Stimulated activated naive CD4-positive, alpha-beta T cell (primary cell): ENCODE results near the gene RNF135.
"Not testable (repeated sequence)": the region's sequence is repeated elsewhere in the genome, so short reads cannot be mapped to it uniquely, and the experiment has no call there.

Experiments used
- DNase-seq, 6 experiments: peaks; one replicate each; lab custom pipeline; 2025; lab: John Stamatoyannopoulos, UW

Gene RNF135

GRCh38 chr17:30956764-30957374, 14.0 kb upstream of the RNF135 start:
- DNase-seq, result no peak

DNA sequence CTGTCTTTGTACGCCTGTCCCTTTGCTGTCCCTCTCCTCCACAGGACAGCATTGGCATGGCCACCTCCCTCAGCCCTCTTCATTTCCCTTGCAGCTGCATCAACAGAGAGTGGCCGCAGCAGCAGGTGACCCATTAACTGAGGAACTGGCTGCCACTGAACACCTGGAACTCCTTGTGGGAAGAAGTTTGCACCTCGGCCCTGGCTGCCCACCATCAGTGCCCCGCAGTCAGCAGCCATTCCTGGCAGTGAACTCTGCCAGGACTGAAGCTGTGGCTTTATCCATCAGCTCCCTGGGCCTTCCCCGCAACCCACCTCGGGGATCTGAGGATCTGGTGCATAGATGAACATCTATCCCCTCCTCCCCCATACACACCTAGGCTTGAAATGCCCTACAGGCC, 13.1 kb upstream of the RNF135 start:
- DNase-seq, result no peak

- DNase-seq, result no peak
These were observed 12.7 kb upstream of the RNF135 start for GRCh38 chr17:30958187-30958586.

DNA sequence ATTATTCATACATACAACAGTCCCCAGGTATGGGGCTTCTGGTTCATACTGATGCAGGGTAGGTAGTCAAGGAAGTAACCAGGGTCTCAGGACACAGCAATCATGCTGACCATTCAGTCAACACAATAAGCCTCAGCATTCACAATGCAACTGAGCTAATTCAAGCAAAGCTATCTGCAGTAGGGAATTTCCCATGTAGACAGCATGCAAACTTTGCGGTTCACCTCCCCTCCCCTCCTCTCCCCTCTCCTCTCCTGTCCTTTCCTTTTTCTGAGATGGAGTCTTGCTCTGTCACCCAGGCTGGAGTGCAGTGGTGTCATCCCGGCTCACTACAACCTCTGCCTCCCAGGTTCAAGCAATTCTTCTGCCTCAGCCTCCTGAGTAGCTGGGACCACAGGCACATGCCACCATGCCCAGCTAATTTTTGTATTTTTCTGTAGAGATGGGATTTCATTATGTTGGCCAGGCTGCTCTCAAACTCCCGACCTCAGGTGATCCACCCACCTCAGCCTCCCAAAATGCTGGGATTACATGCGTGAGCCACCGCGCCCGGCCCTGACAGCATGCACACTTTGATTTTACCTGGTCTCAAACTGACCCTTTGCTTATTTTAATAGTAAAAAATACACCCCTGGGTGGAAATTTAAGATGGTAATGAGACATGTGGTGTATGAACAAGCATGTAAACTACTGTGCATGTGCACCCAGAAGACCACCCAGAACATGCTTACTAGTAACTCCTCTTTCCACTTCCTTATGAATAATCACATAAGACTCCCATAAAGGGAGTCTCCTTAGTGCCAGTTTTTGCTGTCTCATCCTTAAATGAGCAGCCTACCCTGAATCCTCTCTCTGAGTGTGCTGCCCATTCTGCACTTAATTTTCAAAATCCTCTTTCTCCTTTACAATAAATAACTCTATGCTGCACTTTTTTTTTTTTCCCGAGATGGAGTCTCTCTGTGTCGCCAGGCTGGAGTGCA, 9.3 kb upstream of the RNF135 start:
- DNase-seq, result no peak

- not testable (repeated sequence) for DNase-seq
These were observed 6.5 kb upstream of the RNF135 start for GRCh38 chr17:30964312-30964711.

- DNase-seq, result no peak
These were observed 6.0 kb upstream of the RNF135 start for GRCh38 chr17:30964876-30965275.

- no peak for DNase-seq
These were observed 5.2 kb upstream of the RNF135 start for GRCh38 chr17:30965686-30966085.

GRCh38 chr17:30967911-30968310, 2.9 kb upstream of the RNF135 start:
- not testable (repeated sequence) for DNase-seq

DNA sequence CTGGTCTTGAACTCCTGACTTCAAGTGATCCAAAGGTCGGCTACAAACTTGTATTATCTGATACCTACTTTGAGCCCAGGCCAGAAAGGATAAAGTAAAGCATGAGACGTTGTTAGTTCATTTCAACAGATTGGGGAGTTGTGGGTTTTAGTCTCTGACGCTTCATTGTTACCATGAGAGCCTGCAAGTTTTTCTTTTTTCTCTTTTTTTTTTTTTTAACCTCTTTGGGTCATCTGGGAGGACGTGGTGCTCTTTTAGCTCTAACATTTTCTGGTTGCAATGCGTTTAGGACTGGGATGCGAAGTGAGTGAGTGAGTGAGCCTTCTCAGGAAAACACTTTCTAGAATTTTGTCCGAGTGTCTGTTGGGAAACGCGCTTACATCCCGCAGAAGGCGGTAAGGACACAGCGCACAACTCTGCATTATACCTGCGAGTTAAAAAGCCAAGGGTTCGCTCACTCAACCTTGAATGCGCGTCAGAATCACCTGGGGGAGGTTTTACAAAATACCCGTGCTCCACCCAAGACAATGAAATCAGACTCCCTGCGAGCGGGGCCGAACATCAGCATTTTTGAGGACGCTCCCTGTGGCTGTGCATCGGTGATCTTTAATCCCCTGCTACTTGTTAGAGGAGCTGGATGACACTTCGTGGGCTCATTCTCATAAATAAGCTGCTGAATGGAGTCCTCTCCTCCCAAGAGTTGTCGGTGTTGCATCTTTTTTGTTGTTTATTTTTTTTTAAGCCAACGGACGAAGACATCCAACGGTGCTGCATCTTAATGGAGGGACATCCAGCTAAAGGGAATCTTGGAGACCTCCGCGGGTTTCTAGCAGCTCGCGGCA, 629 bp upstream of the RNF135 start:
- peak in 2 of 6 experiments; percentile 25 to 44 for DNase-seq

DNA sequence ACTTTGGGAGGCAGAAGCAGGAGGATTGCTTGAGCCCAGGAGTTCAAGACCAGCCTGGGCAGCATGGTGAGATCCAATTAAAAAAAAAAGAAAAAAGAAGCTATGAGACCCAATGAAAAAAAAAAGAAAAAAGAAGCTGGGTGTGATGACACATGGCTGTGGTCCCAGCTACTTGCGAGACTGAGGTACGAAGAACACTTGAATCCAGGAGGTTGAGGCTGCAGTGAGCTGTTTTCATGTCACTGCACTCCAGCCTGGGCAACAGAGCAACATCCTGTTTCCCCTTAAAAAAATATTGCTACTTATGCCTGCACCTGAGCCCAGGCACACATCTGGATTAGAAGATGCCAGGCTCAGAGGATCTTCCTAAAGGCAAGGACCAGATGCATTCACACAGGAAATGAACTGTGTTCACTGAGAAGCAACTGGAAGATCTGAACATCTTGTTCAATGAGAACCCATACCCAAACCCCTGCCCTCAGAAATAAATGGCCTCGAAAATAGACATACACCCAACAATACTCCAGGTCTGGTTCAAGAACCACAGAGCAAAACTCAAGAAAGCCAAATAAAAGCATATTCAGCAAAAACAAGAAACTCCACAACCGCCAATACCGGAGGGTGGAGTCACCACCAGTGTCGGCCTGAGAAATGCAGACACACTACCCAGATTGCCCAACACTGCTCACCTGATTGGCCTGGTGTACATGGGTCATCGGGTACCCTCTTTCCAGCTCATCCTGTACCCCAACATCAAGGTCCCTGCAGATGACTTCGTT, 4.4 kb downstream of the RNF135 start:
- no peak for DNase-seq

- not testable (repeated sequence) for DNase-seq
These were observed 9.1 kb downstream of the RNF135 start for GRCh38 chr17:30979919-30980318.

- DNase-seq, result no peak
These were observed 11.0 kb downstream of the RNF135 start for GRCh38 chr17:30981531-30982519.

DNA sequence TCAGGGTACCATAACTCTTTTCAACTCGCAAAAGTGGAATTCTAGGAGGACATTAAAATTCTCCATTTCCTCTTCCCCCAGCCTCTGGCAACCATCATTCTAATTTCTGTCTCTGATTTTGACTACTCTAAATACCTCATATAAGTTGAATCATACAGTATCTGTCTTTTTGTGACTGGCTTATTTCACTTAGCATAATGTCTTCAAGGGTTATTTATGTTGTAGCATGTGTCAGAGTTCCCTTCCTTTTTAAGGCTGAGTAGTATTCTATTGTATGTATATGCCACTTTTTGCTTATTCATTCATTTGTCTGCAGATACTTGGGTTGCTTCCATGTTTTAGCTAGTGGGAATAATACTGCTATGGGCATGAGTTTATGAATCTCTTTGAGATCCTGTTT, 12.0 kb downstream of the RNF135 start:
- DNase-seq, result no peak

- DNase-seq, result no peak
These were observed 19.6 kb downstream of the RNF135 start for GRCh38 chr17:30990458-30990857.

DNA sequence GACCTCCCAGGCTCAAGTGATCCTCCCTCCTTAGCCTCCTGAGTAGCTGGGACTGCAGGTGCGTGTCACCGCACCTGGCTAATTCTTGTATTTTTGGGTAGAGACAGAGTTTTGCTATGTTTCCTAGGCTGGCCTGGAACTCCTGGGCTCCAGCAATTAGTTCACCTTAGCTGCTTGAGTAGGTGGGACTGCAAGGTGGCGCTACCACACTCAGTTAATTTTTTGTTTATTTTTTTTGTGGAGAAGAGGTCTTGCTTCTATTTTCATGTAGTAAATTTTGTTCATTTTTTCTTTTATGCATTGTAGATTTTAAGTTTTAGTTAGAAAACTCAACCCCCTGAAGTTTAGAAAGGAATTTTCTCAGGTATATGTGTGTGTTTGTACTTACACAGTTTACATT, 21.7 kb downstream of the RNF135 start:
- no peak for DNase-seq

DNA sequence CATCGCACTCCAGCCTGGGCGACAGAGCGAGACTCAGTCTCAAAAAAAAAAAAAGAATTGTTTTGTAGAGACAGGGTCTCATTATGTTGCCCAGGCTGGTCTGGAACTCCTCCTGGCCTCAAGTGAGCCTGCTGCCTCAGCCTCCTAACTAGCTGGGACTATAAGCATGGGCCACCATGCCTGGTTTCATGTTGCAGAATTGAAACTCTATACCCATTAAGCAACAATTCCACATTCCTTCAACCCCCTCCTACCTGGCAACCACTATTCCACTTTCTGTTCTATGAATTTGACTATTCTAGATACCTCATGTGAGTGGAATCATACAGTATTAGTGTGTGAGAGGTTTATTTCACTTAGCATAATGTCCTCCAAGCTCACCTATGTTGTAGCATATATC, 24.5 kb downstream of the RNF135 start:
- no peak for DNase-seq

GRCh38 chr17:30996486-30996885, 25.6 kb downstream of the RNF135 start:
- no peak for DNase-seq

GRCh38 chr17:30997270-30997669, 26.4 kb downstream of the RNF135 start:
- DNase-seq, result no peak

GRCh38 chr17:30997842-30998241, 27.0 kb downstream of the RNF135 start:
- DNase-seq, result no peak

DNA sequence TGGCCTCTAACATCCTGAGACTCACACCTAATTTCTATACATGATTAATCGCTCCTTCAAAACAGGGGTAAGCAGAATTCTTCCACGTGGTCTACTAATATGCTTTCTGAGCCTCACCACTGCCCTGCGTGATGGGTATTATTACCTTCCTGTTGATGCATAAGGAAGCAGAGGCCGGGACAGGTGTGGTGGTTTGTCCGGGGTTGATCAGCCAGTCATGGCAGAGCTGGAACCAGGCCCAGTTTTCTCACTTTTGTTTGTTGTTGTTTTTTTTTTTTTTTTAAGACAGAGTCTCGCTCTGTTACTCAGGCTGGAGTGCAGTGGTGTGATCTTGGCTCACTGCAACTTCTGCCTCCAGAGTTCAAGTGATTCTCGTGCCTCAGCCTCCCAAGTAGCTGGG, 31.2 kb downstream of the RNF135 start:
- DNase-seq, result no peak
